Measurements from ENCODE around the gene NOXO1. TPM values are rescaled to one million over a fixed set of nuclear protein-coding genes. Genes with fewer than 3 reads are reported as not detected.

Gene NOXO1
- total RNA-seq (2022; extraction: Qiagen RNA extraction), result 0.09 to 0.52 TPM (median 0.21 TPM) in 5 replicates

GRCh38 chr16:1981398-1981836, at the start of gene NOXO1:
Gene NOXO1 (minus strand): TSS chr16:1981469. CDS start chr16:1981179, 290 bp downstream.

GRCh38 chr16:2026461-2027023, 45.3 kb upstream of the NOXO1 start, which contains the start of gene NHERF2:
Gene NHERF2 (plus strand): TSS chr16:2026902. CDS start chr16:2027006, 104 bp downstream.

GRCh38 chr16:2019518-2019920, 38.2 kb upstream of the NOXO1 start, which contains the start of gene NPW:
Gene NPW (plus strand): TSS chr16:2019785.

GRCh38 chr16:2009791-2010510, 28.7 kb upstream of the NOXO1 start, which contains the start of gene ZNF598:
Gene ZNF598 (minus strand): TSS chr16:2009821.

GRCh38 chr16:1989209-1990100, 8.2 kb upstream of the NOXO1 start, which contains the start of gene SYNGR3:
Gene SYNGR3 (plus strand): TSS chr16:1989970. CDS start chr16:1990103, 133 bp downstream.

GRCh38 chr16:1983544-1984346, 2.5 kb upstream of the NOXO1 start, which contains the start of gene GFER:
Gene GFER (plus strand): TSS chr16:1984193. CDS start chr16:1984219, 26 bp downstream.

GRCh38 chr16:1971796-1972489, 9.3 kb downstream of the NOXO1 start, which contains the start of gene TBL3:
Gene TBL3 (plus strand): TSS chr16:1972053. CDS start chr16:1972165, 112 bp downstream.

GRCh38 chr16:1966460-1966859, 14.8 kb downstream of the NOXO1 start, which contains the start of gene RNF151:
Gene RNF151 (plus strand): TSS chr16:1966856. CDS start chr16:1966882, 26 bp downstream.

GRCh38 chr16:1964506-1965395, 16.5 kb downstream of the NOXO1 start, which contains the start of gene RPS2:
Gene RPS2 (minus strand): TSS chr16:1964826. CDS start chr16:1964625, 201 bp downstream.

GRCh38 chr16:1959269-1960039, 21.8 kb downstream of the NOXO1 start, which contains the start of gene NDUFB10:
Gene NDUFB10 (plus strand): TSS chr16:1959538. CDS start chr16:1959625, 87 bp downstream.

GRCh38 chr16:1942810-1943726, 38.2 kb downstream of the NOXO1 start, which contains the start of gene MSRB1:
Gene MSRB1 (minus strand): TSS chr16:1943199. CDS start chr16:1943156, 43 bp downstream.

Other genes with a start within 250 kb of the NOXO1 start
- 28.9 to 70.0 TPM (median 65.7 TPM) in 5 replicates for gene NME3, start 209.9 kb downstream of the NOXO1 start, total RNA-seq (2022; extraction: Qiagen RNA extraction)
- gene EME2, start 208.7 kb downstream of the NOXO1 start, total RNA-seq (2022; extraction: Qiagen RNA extraction), result 5.2 to 12.2 TPM (median 10.1 TPM) in 5 replicates
- gene MRPS34, start 208.3 kb downstream of the NOXO1 start, total RNA-seq (2022; extraction: Qiagen RNA extraction), result 153 to 277 TPM (median 252 TPM) in 5 replicates
- 15.2 to 28.8 TPM (median 25.6 TPM) in 5 replicates for gene SPSB3, start 198.9 kb downstream of the NOXO1 start, total RNA-seq (2022; extraction: Qiagen RNA extraction)
- gene NUBP2, start 198.5 kb downstream of the NOXO1 start, total RNA-seq (2022; extraction: Qiagen RNA extraction), result 57.1 to 94.6 TPM (median 90.2 TPM) in 5 replicates
- gene IGFALS, start 187.8 kb downstream of the NOXO1 start, total RNA-seq (2022; extraction: Qiagen RNA extraction), result 0.04 to 0.13 TPM (median 0.08 TPM) in 3 of 5 replicates, not detected in the others
- 58.3 to 76.8 TPM (median 69.0 TPM) in 5 replicates for gene HAGH, start 154.6 kb downstream of the NOXO1 start, total RNA-seq (2022; extraction: Qiagen RNA extraction)
- 47.7 to 53.9 TPM (median 52.3 TPM) in 5 replicates for gene FAHD1, start 154.3 kb downstream of the NOXO1 start, total RNA-seq (2022; extraction: Qiagen RNA extraction)
- gene MEIOB, start 109.3 kb downstream of the NOXO1 start, total RNA-seq (2022; extraction: Qiagen RNA extraction), result 1.7 to 2.3 TPM (median 1.9 TPM) in 5 replicates
- gene HS3ST6, start 63.1 kb downstream of the NOXO1 start, total RNA-seq (2022; extraction: Qiagen RNA extraction), result 1.6 to 3.9 TPM (median 3.0 TPM) in 5 replicates
- 25.7 to 36.5 TPM (median 34.4 TPM) in 5 replicates for gene MSRB1, start 38.3 kb downstream of the NOXO1 start, total RNA-seq (2022; extraction: Qiagen RNA extraction)
- not detected in 5 replicates for gene RPL3L, start 26.8 kb downstream of the NOXO1 start, total RNA-seq (2022; extraction: Qiagen RNA extraction)
- 230 to 308 TPM (median 254 TPM) in 5 replicates for gene NDUFB10, start 21.9 kb downstream of the NOXO1 start, total RNA-seq (2022; extraction: Qiagen RNA extraction)
- gene RPS2, start 16.6 kb downstream of the NOXO1 start, total RNA-seq (2022; extraction: Qiagen RNA extraction), result 3,823 to 5,639 TPM (median 5,518 TPM) in 5 replicates
- 0.10 TPM in 1 of 5 replicates, not detected in the others for gene RNF151, start 14.6 kb downstream of the NOXO1 start, total RNA-seq (2022; extraction: Qiagen RNA extraction)
- 32.8 to 46.2 TPM (median 39.0 TPM) in 5 replicates for gene TBL3, start 9.4 kb downstream of the NOXO1 start, total RNA-seq (2022; extraction: Qiagen RNA extraction)
- 21.3 to 45.6 TPM (median 42.0 TPM) in 5 replicates for gene GFER, start 2.7 kb upstream of the NOXO1 start, total RNA-seq (2022; extraction: Qiagen RNA extraction)
- gene SYNGR3, start 8.5 kb upstream of the NOXO1 start, total RNA-seq (2022; extraction: Qiagen RNA extraction), result 5.5 to 9.7 TPM (median 8.2 TPM) in 5 replicates
- 45.4 to 65.2 TPM (median 62.1 TPM) in 5 replicates for gene ZNF598, start 28.4 kb upstream of the NOXO1 start, total RNA-seq (2022; extraction: Qiagen RNA extraction)
- gene NPW, start 38.3 kb upstream of the NOXO1 start, total RNA-seq (2022; extraction: Qiagen RNA extraction), result 0.87 to 1.3 TPM (median 1.1 TPM) in 5 replicates
- gene NHERF2, start 45.4 kb upstream of the NOXO1 start, total RNA-seq (2022; extraction: Qiagen RNA extraction), result 43.6 to 63.6 TPM (median 62.0 TPM) in 5 replicates
- 37.5 to 51.5 TPM (median 47.5 TPM) in 5 replicates for gene NTHL1, start 66.4 kb upstream of the NOXO1 start, total RNA-seq (2022; extraction: Qiagen RNA extraction)
- gene TSC2, start 66.5 kb upstream of the NOXO1 start, total RNA-seq (2022; extraction: Qiagen RNA extraction), result 26.6 to 43.3 TPM (median 38.2 TPM) in 5 replicates
- gene PKD1, start 154.4 kb upstream of the NOXO1 start, total RNA-seq (2022; extraction: Qiagen RNA extraction), result 36.3 to 64.1 TPM (median 59.9 TPM) in 5 replicates
- 2.4 to 4.6 TPM (median 3.5 TPM) in 5 replicates for gene RAB26, start 167.2 kb upstream of the NOXO1 start, total RNA-seq (2022; extraction: Qiagen RNA extraction)
- 40.5 to 59.7 TPM (median 53.3 TPM) in 5 replicates for gene TRAF7, start 174.3 kb upstream of the NOXO1 start, total RNA-seq (2022; extraction: Qiagen RNA extraction)
- gene CASKIN1, start 215.1 kb upstream of the NOXO1 start, total RNA-seq (2022; extraction: Qiagen RNA extraction), result 0.32 to 0.66 TPM (median 0.56 TPM) in 5 replicates
- 42.1 to 58.2 TPM (median 51.9 TPM) in 5 replicates for gene MLST8, start 224.0 kb upstream of the NOXO1 start, total RNA-seq (2022; extraction: Qiagen RNA extraction)
- gene BRICD5, start 229.4 kb upstream of the NOXO1 start, total RNA-seq (2022; extraction: Qiagen RNA extraction), result 4.2 to 6.5 TPM (median 5.7 TPM) in 5 replicates
- 16.3 to 36.4 TPM (median 34.8 TPM) in 5 replicates for gene PGP, start 233.4 kb upstream of the NOXO1 start, total RNA-seq (2022; extraction: Qiagen RNA extraction)
- 16.7 to 27.8 TPM (median 26.6 TPM) in 5 replicates for gene E4F1, start 242.1 kb upstream of the NOXO1 start, total RNA-seq (2022; extraction: Qiagen RNA extraction)

All from A549 treated with CORT108297 at 1 μM for 4 hours (cell line).